H9 (cell line): ENCODE measurements around the gene NOTCH1. TPM values are rescaled to one million over a fixed set of nuclear protein-coding genes. Genes with fewer than 3 reads are reported as not detected.

Source experiments
- DNase-seq: peaks from one replicate; pipeline ENCODE4 v3.0.0-alpha.2; 2017
- H2AFZ ChIP-seq: one replicate; pipeline ENCODE4 v1.6.1; 2013; ENCODE audit warnings: mild to moderate bottlenecking, low read length, control low read depth, moderate library complexity
- H2AK5ac ChIP-seq: 2 replicates; pipeline ENCODE4 v1.6.1; 2013; ENCODE audit warnings: low read length, control low read depth, mixed read lengths; ENCODE audit not compliant: insufficient read length
- H2BK120ac ChIP-seq: one replicate; pipeline ENCODE4 v1.6.1; 2013; ENCODE audit warnings: low read depth, mild to moderate bottlenecking, low read length, control low read depth, inconsistent platforms; ENCODE audit not compliant: poor library complexity, severe bottlenecking
- H2BK12ac ChIP-seq: 2 replicates; pipeline ENCODE4 v1.6.1; 2013; ENCODE audit warnings: low read length, control low read depth, mixed read lengths, low read depth; ENCODE audit not compliant: insufficient read length
- H2BK15ac ChIP-seq: 2 replicates; pipeline ENCODE4 v1.6.1; 2013; ENCODE audit warnings: low read depth, low read length, control low read depth
- H2BK20ac ChIP-seq: one replicate; pipeline ENCODE4 v1.6.1; 2013; ENCODE audit warnings: low read depth, mild to moderate bottlenecking, low read length, control low read depth, inconsistent platforms; ENCODE audit not compliant: poor library complexity, severe bottlenecking
- H2BK5ac ChIP-seq: 2 replicates; pipeline ENCODE4 v1.6.1; 2013; ENCODE audit warnings: low read length, control low read depth, mixed read lengths; ENCODE audit not compliant: insufficient read length
- H3K14ac ChIP-seq: 2 replicates; pipeline ENCODE4 v1.6.1; 2013; ENCODE audit warnings: low read length, control low read depth; ENCODE audit not compliant: insufficient read depth
- H3K18ac ChIP-seq: 2 replicates; pipeline ENCODE4 v1.6.1; 2013; ENCODE audit warnings: low read depth, mild to moderate bottlenecking, mixed read lengths, low read length, control low read depth; ENCODE audit not compliant: insufficient read length
- H3K23ac ChIP-seq: 2 replicates; pipeline ENCODE4 v1.6.1; 2013; ENCODE audit warnings: low read length, control low read depth, mixed read lengths, low read depth; ENCODE audit not compliant: insufficient read length
- H3K23me2 ChIP-seq: 2 replicates; pipeline ENCODE4 v1.6.1; 2013; ENCODE audit warnings: low read depth, mild to moderate bottlenecking, mixed read lengths, low read length, control low read depth; ENCODE audit not compliant: insufficient read length, poor library complexity, severe bottlenecking
- H3K27ac ChIP-seq: 2 replicates; pipeline ENCODE4 v1.5.1; 2013; ENCODE audit warnings: low read length, control low read depth, mixed read lengths, low read depth; ENCODE audit not compliant: insufficient read length
- H3K27me3 ChIP-seq: 2 replicates; pipeline ENCODE4 v1.6.1; 2013; ENCODE audit warnings: low read length, control low read depth, inconsistent platforms; ENCODE audit not compliant: insufficient read depth
- H3K4ac ChIP-seq: 2 replicates; pipeline ENCODE4 v1.6.1; 2013; ENCODE audit warnings: low read depth, mild to moderate bottlenecking, control low read depth, inconsistent platforms, low read length, moderate library complexity
- H3K4me1 ChIP-seq: 2 replicates; pipeline ENCODE4 v1.6.1; 2013; ENCODE audit warnings: low read length, control low read depth, inconsistent platforms; ENCODE audit not compliant: insufficient read depth
- H3K4me2 ChIP-seq: 2 replicates; pipeline ENCODE4 v1.6.1; 2013; ENCODE audit warnings: low read length, control low read depth, mixed read lengths; ENCODE audit not compliant: insufficient read length, insufficient read depth
- H3K56ac ChIP-seq: 2 replicates; pipeline ENCODE4 v1.6.1; 2013; ENCODE audit warnings: low read depth, mild to moderate bottlenecking, mixed read lengths, low read length, control low read depth; ENCODE audit not compliant: insufficient read length
- H3K79me1 ChIP-seq: 2 replicates; pipeline ENCODE4 v1.6.1; 2013; ENCODE audit warnings: low read depth, mild to moderate bottlenecking, moderate library complexity, low read length, control low read depth, inconsistent platforms; ENCODE audit not compliant: insufficient read depth, poor library complexity, severe bottlenecking
- H3K79me2 ChIP-seq: 2 replicates; pipeline ENCODE4 v1.6.1; 2013; ENCODE audit warnings: low read length, control low read depth, inconsistent platforms; ENCODE audit not compliant: insufficient read depth
- H3K9ac ChIP-seq: 2 replicates; pipeline ENCODE4 v1.6.1; 2013; ENCODE audit warnings: low read length, control low read depth, mixed read lengths; ENCODE audit not compliant: insufficient read length; ENCODE audit errors: extremely low read depth
- H3K9me3 ChIP-seq: one replicate; pipeline ENCODE4 v1.6.1; 2013; ENCODE audit warnings: low read depth, low read length, inconsistent platforms; ENCODE audit not compliant: control insufficient read depth
- H3T11ph ChIP-seq: one replicate; pipeline ENCODE4 v1.6.1; 2013; ENCODE audit warnings: mild to moderate bottlenecking, low read length, control low read depth, inconsistent platforms
- H4K20me1 ChIP-seq: one replicate; pipeline ENCODE4 v1.6.1; 2013; ENCODE audit not compliant: control insufficient read depth, insufficient read length, insufficient read depth
- H4K5ac ChIP-seq: 2 replicates; pipeline ENCODE4 v1.6.1; 2013; ENCODE audit warnings: low read depth, mild to moderate bottlenecking, mixed read lengths, low read length, control low read depth; ENCODE audit not compliant: insufficient read length
- H4K8ac ChIP-seq: replicated peaks from 2 replicates; pipeline ENCODE4 v1.6.1; 2013; ENCODE audit warnings: low read length, control low read depth, mixed read lengths, low read depth; ENCODE audit not compliant: insufficient read length
- H4K91ac ChIP-seq: 2 replicates; pipeline ENCODE4 v1.6.1; 2013; ENCODE audit warnings: low read depth, mild to moderate bottlenecking, moderate library complexity, mixed read lengths, low read length, control low read depth; ENCODE audit not compliant: insufficient read length
- H3K27ac Mint-ChIP-seq, 3 experiments: 2 replicates in 2 of 3; 3 replicates in 1 of 3; pipeline ENCODE4 v1.8.0; 2020 to 2021; ENCODE audit warnings: mixed read lengths in 3 of 3, mild to moderate bottlenecking in 1 of 3, moderate library complexity in 1 of 3
- H3K27me3 Mint-ChIP-seq: 2 replicates; pipeline ENCODE4 v1.8.0; 2021; ENCODE audit warnings: low read depth, mild to moderate bottlenecking, moderate library complexity, mixed read lengths
- H3K36me3 Mint-ChIP-seq, 3 experiments: 2 replicates in 2 of 3; 3 replicates in 1 of 3; pipeline ENCODE4 v1.8.0; 2020 to 2021; ENCODE audit warnings: low read depth in 3 of 3, mixed read lengths in 3 of 3; ENCODE audit not compliant: insufficient read depth in 1 of 3
- H3K4me1 Mint-ChIP-seq, 2 experiments: 2 replicates each; pipeline ENCODE4 v1.8.0; 2020; ENCODE audit warnings: mixed read lengths in 2 of 2
- H3K4me3 Mint-ChIP-seq, 2 experiments: 2 replicates in 1 of 2; 3 replicates in 1 of 2; pipeline ENCODE4 v1.8.0; 2020 to 2021; ENCODE audit warnings: mild to moderate bottlenecking in 2 of 2, mixed read lengths in 2 of 2, moderate library complexity in 1 of 2
- H3K9me3 Mint-ChIP-seq, 2 experiments: 2 replicates in 1 of 2; 3 replicates in 1 of 2; pipeline ENCODE4 v1.8.0; 2020; ENCODE audit warnings: mild to moderate bottlenecking in 2 of 2, mixed read lengths in 2 of 2, moderate library complexity in 1 of 2
- CTCF ChIP-seq: fragments of 200-600 bp; sonication (generic); conservative IDR thresholded peaks from 3 replicates; pipeline ENCODE4 v1.8.0; 2021; ENCODE audit warnings: antibody characterized with exemption, mild to moderate bottlenecking
- WGBS: extraction: QIAGEN DNeasy Blood & Tissue Kit; methylation state at CpG from one replicate; pipeline ENCODE4 v1.1.7; 2013; ENCODE audit warnings: missing lambda C conversion rate, low lambda C conversion rate, mixed read lengths; ENCODE audit not compliant: insufficient read length; ENCODE audit errors: extremely low coverage; 5-methylcytosine and 5-hydroxymethylcytosine counted together
- total RNA-seq: library from RNA; stranded (reverse); gene quantifications from 2 replicates; pipeline ENCODE4 v1.2.1, GENCODE V29; 2021

Gene NOTCH1
- total RNA-seq, 1 experiment from 2014 or later = 71.6 TPM

DNA sequence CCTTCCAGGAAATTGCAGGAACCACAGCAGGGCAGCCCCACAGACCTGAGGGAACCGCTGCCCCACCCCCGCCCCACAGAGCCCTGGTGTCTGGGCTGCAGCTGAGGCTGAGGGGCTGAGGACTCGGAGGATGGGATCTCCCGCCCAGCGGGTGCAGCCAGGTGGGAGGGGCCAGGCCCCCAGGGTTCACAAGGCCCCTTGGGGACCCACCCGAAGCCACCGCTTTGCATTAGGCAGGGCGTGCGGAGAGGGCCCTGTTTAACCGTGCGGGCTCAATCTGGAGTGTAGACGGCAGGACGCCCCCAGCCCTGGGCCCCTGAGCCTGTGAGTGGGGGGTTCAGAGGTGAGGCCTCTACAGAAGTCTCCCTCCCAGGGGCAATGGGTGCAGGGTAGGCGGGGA, 10.8 kb downstream of the NOTCH1 start:
- no peak overlapping the region for H2BK120ac ChIP-seq
- peaks cover 2% of the 10 kb centered on the region; the same call in 1 of the 2 replicates for H3K79me2 ChIP-seq
- no peak overlapping the region for H3K9ac ChIP-seq

More for the DNA sequence above, 10.8 kb downstream of the NOTCH1 start:
- Histone ChIP-seq H3K27ac (no peak overlapping the region), H3K9me3 (no peaks in the 10 kb centered on the region), H2BK15ac (no peak overlapping the region), H3K27me3 (no peaks in the 10 kb centered on the region), H4K20me1 (peaks cover 4% of the 10 kb centered on the region), H2AFZ (no peak overlapping the region), H4K91ac (no peak overlapping the region), H3K56ac (no peak overlapping the region), H3K4ac (no peak overlapping the region), H3K23me2 (no peaks in the 10 kb centered on the region), H2AK5ac (no peak overlapping the region), H3K79me1 (peaks cover 13% of the 10 kb centered on the region), H3K14ac (no peak overlapping the region), H2BK12ac (no peak overlapping the region), H3K18ac (no peak overlapping the region), H3K4me2 (no peak overlapping the region), H4K5ac (no peak overlapping the region), H4K8ac (no peak overlapping the region), H3K4me1 (no peaks in the 10 kb centered on the region), H3K23ac (no peak overlapping the region), H2BK5ac (no peak overlapping the region), H2BK20ac (no peak overlapping the region), H3T11ph (no peak overlapping the region)
- Mint-ChIP-seq H3K4me3 (no peak overlapping the region), H3K27me3 (no peaks in the 10 kb centered on the region), H3K4me1 (peaks cover 3 to 27% of the 10 kb centered on the region in 2 experiments), H3K9me3 (no peaks in the 10 kb centered on the region), H3K36me3 (peaks cover 7 to 27% (median 19%) of the 10 kb centered on the region in 3 experiments; a peak in 6 of 7 replicates), H3K27ac (no peak overlapping the region)
- TF ChIP-seq CTCF = no peak
- no CpG with 5 or more reads among the region's 14 CpGs for WGBS
- DNase-seq = no peak
